Ishikawa (cell line): ENCODE results near the gene ZDHHC8.
A peak's percentile ranks its signal among the peaks of the same experiment; 100 is the strongest.

Experiments used
- CEBPB ChIP-seq: IDR thresholded peaks from 2 replicates; pipeline ENCODE4 v1.6.1; 2012
- CREB1 ChIP-seq: IDR thresholded peaks from 2 replicates; pipeline ENCODE4 v1.6.1; 2012; ENCODE audit warnings: low read depth
- EGR1 ChIP-seq: IDR thresholded peaks from 2 replicates; pipeline ENCODE4 v1.6.1; 2012
- EP300 ChIP-seq: IDR thresholded peaks from 2 replicates; pipeline ENCODE4 v1.6.1; 2012; ENCODE audit warnings: borderline replicate concordance
- FOXM1 ChIP-seq: IDR thresholded peaks from 2 replicates; pipeline ENCODE4 v1.6.1; 2012; ENCODE audit warnings: low read depth, borderline replicate concordance
- NFIC ChIP-seq: IDR thresholded peaks from 2 replicates; pipeline ENCODE4 v1.6.1; 2012
- RAD21 ChIP-seq: IDR thresholded peaks from 2 replicates; pipeline ENCODE4 v1.6.1; 2012; ENCODE audit warnings: low read depth
- REST ChIP-seq: IDR thresholded peaks from 2 replicates; pipeline ENCODE4 v1.6.1; 2012; ENCODE audit warnings: low read depth, mild to moderate bottlenecking
- TAF1 ChIP-seq: IDR thresholded peaks from 2 replicates; pipeline ENCODE4 v1.6.1; 2012; ENCODE audit warnings: low read depth, mild to moderate bottlenecking
- TCF12 ChIP-seq: IDR thresholded peaks from 2 replicates; pipeline ENCODE4 v1.6.1; 2012; ENCODE audit warnings: low read depth
- TEAD4 ChIP-seq: IDR thresholded peaks from 2 replicates; pipeline ENCODE4 v1.6.1; 2012
- USF1 ChIP-seq: IDR thresholded peaks from 2 replicates; pipeline ENCODE4 v1.6.1; 2012
- YY1 ChIP-seq: IDR thresholded peaks from 2 replicates; pipeline ENCODE4 v1.6.1; 2012; ENCODE audit warnings: low read depth
- ZBTB7A ChIP-seq: IDR thresholded peaks from 2 replicates; pipeline ENCODE4 v1.6.1; 2012; ENCODE audit warnings: low read depth
- TF ChIP-seq, protein P1 (sequence below): IDR thresholded peaks from 2 replicates; pipeline ENCODE4 v1.6.1; 2012

The ZDHHC8 gene

DNA sequence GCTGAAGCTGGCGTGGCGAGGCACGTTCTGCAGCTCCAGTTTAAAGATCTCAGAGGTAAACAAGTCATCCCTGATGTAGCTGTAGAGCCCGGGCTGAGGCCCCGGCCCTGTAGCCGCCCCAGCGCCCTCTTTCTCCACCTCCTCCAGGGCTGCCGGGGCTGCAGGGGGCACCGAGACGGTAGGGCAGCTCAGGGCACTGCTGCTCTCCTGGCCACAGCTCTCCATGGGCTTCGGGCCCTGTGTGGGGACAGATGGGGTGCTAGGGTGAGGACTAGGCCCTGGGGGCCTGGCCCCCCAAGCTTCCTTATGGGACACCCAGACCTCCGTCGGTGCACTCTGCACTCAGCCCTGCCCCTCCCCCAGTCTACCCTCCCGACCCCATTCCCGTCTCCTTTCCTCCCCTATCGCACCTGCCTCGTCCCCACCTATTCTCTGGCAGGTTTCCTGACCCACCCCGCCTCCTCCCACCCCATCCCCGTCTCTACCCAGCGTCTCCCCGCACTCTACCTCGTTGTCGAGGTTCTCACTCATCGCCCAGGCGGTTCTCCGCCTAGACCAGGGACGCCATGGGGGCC is 15.1 kb upstream of the ZDHHC8 start:
- TF ChIP-seq NFIC: no peak
- TF ChIP-seq EP300: no peak
- TF ChIP-seq, protein P1, sequence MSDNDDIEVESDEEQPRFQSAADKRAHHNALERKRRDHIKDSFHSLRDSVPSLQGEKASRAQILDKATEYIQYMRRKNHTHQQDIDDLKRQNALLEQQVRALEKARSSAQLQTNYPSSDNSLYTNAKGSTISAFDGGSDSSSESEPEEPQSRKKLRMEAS: no peak
- TF ChIP-seq REST: no peak
- no peak for TF ChIP-seq ZBTB7A
- no peak for TF ChIP-seq TAF1
- TF ChIP-seq TEAD4: no peak
- TF ChIP-seq CEBPB: no peak
- no peak for TF ChIP-seq EGR1
- no peak for TF ChIP-seq CREB1
- no peak for TF ChIP-seq USF1
- no peak for TF ChIP-seq RAD21
- TF ChIP-seq TCF12: no peak
- TF ChIP-seq YY1: no peak

DNA sequence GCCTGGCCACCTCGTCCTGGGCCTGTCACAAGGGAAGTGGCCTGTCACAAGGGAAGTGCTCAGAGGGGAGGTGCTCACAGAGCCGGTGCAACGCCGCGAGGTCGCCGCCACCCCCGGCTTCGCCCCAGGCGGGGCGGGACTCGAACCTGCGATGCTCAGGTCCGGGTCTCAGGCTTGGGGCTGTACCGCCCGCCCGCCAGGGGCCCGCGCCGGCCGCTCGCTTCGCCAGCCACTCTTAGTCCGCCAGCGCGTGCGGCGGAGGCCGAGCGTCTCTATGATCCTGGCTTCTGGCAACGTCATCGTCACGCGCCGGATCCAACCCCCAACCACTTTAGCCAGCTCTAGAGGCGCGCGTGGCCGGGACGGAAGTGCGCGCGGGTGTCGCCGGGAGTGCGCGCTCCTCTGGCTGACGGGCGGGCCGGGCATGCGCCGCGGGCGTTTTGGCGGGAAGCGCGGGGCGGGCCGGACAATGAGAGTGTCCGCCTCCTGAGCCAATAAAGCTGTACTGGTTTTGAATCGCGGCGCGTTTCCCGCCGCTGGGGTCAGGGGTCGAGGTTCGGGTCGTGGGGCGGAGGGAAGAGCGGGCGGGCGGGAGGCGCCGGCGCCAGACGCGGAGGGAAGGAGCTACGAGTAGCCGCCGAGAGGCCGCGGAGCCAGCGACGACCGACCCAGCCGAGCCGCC is 14.5 kb upstream of the ZDHHC8 start, which contains the start of gene TRMT2A:
Gene TRMT2A, minus strand, starts transcription at position 276 of the 682 bp plus-strand sequence. CDS start 320 bp downstream, outside the sequence.
- no peak; the same call in 1 of the 2 replicates for TF ChIP-seq CEBPB
- TF ChIP-seq USF1: peak; percentile 64
- peak; percentile 93 for TF ChIP-seq CREB1
- TF ChIP-seq EP300: peak; percentile 53
- TF ChIP-seq, protein P1: peak; percentile 90
- peak; percentile 73; the same call in 1 of the 2 replicates for TF ChIP-seq TAF1
- peak; percentile 74; the same call in 1 of the 2 replicates for TF ChIP-seq TCF12
- TF ChIP-seq TEAD4: peak; percentile 59
- TF ChIP-seq YY1: peak; percentile 49
- no peak; the same call in 1 of the 2 replicates for TF ChIP-seq NFIC
- peak; percentile 1; the same call in 1 of the 2 replicates for TF ChIP-seq REST
- TF ChIP-seq FOXM1: 0 out of 2 replicates have a peak, but pooled peaks have one; percentile 16
- 0 out of 2 replicates have a peak, but pooled peaks have one; percentile 62 for TF ChIP-seq ZBTB7A
- TF ChIP-seq RAD21: no peak
- TF ChIP-seq EGR1: peak; percentile 54

DNA sequence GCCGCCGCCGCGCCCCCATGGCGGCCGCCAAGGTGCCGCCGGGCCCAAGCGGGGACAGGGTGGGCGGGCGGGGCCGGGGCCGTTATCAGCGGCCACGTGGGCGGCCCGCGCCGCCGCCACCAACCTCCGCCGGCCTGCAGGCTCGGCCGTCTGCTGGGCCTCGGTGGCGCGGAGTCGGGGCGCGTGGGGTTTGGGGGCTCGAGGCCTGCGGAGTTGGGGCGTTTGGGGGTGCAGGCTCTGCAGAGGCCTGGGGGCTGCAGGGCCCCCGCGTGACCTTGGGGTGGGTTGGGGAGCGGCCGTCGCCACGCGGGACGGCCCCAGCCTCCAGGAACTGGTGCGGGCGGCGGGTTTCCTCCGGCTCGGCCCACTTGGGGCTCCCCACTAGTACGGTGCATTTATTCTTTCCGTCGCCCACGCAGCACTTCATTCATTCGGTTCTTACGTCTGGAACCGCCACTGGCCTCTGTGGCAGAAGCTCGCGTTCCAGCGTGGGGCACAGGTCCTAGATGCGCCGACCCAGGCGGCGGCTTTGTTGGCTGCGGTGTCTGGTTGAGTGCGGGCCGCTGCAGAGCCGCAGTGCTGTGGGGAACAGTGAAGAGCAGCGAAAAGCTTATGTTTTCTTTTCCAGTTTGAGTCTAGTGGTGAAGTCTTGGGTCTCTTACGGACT is 13.8 kb upstream of the ZDHHC8 start:
- TF ChIP-seq ZBTB7A (0 out of 2 replicates have a peak, but pooled peaks have one; percentile 5), TCF12 (no peak; the same call in 1 of the 2 replicates), TAF1 (0 out of 2 replicates have a peak, but pooled peaks have one; percentile 23), USF1 (peak; percentile 46; the same call in 1 of the 2 replicates), EGR1 (peak; percentile 59; the same call in 1 of the 2 replicates), REST (no peak; the same call in 1 of the 2 replicates)
- TF ChIP-seq, protein P1: no peak
